H9 (cell line): ENCODE results near the gene CERS1. TPM values are rescaled to one million over a fixed set of nuclear protein-coding genes. Genes with fewer than 3 reads are reported as not detected.

ENCODE experiments used
- DNase-seq: peaks from one replicate; pipeline ENCODE4 v3.0.0-alpha.2; 2017
- H2AFZ ChIP-seq: one replicate; pipeline ENCODE4 v1.6.1; 2013; ENCODE audit warnings: mild to moderate bottlenecking, low read length, control low read depth, moderate library complexity
- H2AK5ac ChIP-seq: 2 replicates; pipeline ENCODE4 v1.6.1; 2013; ENCODE audit warnings: low read length, control low read depth, mixed read lengths; ENCODE audit not compliant: insufficient read length
- H2BK120ac ChIP-seq: one replicate; pipeline ENCODE4 v1.6.1; 2013; ENCODE audit warnings: low read depth, mild to moderate bottlenecking, low read length, control low read depth, inconsistent platforms; ENCODE audit not compliant: poor library complexity, severe bottlenecking
- H2BK12ac ChIP-seq: 2 replicates; pipeline ENCODE4 v1.6.1; 2013; ENCODE audit warnings: low read length, control low read depth, mixed read lengths, low read depth; ENCODE audit not compliant: insufficient read length
- H2BK15ac ChIP-seq: 2 replicates; pipeline ENCODE4 v1.6.1; 2013; ENCODE audit warnings: low read depth, low read length, control low read depth
- H2BK20ac ChIP-seq: one replicate; pipeline ENCODE4 v1.6.1; 2013; ENCODE audit warnings: low read depth, mild to moderate bottlenecking, low read length, control low read depth, inconsistent platforms; ENCODE audit not compliant: poor library complexity, severe bottlenecking
- H2BK5ac ChIP-seq: 2 replicates; pipeline ENCODE4 v1.6.1; 2013; ENCODE audit warnings: low read length, control low read depth, mixed read lengths; ENCODE audit not compliant: insufficient read length
- H3K14ac ChIP-seq: 2 replicates; pipeline ENCODE4 v1.6.1; 2013; ENCODE audit warnings: low read length, control low read depth; ENCODE audit not compliant: insufficient read depth
- H3K18ac ChIP-seq: 2 replicates; pipeline ENCODE4 v1.6.1; 2013; ENCODE audit warnings: low read depth, mild to moderate bottlenecking, mixed read lengths, low read length, control low read depth; ENCODE audit not compliant: insufficient read length
- H3K23ac ChIP-seq: 2 replicates; pipeline ENCODE4 v1.6.1; 2013; ENCODE audit warnings: low read length, control low read depth, mixed read lengths, low read depth; ENCODE audit not compliant: insufficient read length
- H3K23me2 ChIP-seq: 2 replicates; pipeline ENCODE4 v1.6.1; 2013; ENCODE audit warnings: low read depth, mild to moderate bottlenecking, mixed read lengths, low read length, control low read depth; ENCODE audit not compliant: insufficient read length, poor library complexity, severe bottlenecking
- H3K27ac ChIP-seq: 2 replicates; pipeline ENCODE4 v1.5.1; 2013; ENCODE audit warnings: low read length, control low read depth, mixed read lengths, low read depth; ENCODE audit not compliant: insufficient read length
- H3K27me3 ChIP-seq: 2 replicates; pipeline ENCODE4 v1.6.1; 2013; ENCODE audit warnings: low read length, control low read depth, inconsistent platforms; ENCODE audit not compliant: insufficient read depth
- H3K4ac ChIP-seq: 2 replicates; pipeline ENCODE4 v1.6.1; 2013; ENCODE audit warnings: low read depth, mild to moderate bottlenecking, control low read depth, inconsistent platforms, low read length, moderate library complexity
- H3K4me1 ChIP-seq: 2 replicates; pipeline ENCODE4 v1.6.1; 2013; ENCODE audit warnings: low read length, control low read depth, inconsistent platforms; ENCODE audit not compliant: insufficient read depth
- H3K4me2 ChIP-seq: 2 replicates; pipeline ENCODE4 v1.6.1; 2013; ENCODE audit warnings: low read length, control low read depth, mixed read lengths; ENCODE audit not compliant: insufficient read length, insufficient read depth
- H3K56ac ChIP-seq: 2 replicates; pipeline ENCODE4 v1.6.1; 2013; ENCODE audit warnings: low read depth, mild to moderate bottlenecking, mixed read lengths, low read length, control low read depth; ENCODE audit not compliant: insufficient read length
- H3K79me1 ChIP-seq: 2 replicates; pipeline ENCODE4 v1.6.1; 2013; ENCODE audit warnings: low read depth, mild to moderate bottlenecking, moderate library complexity, low read length, control low read depth, inconsistent platforms; ENCODE audit not compliant: insufficient read depth, poor library complexity, severe bottlenecking
- H3K79me2 ChIP-seq: 2 replicates; pipeline ENCODE4 v1.6.1; 2013; ENCODE audit warnings: low read length, control low read depth, inconsistent platforms; ENCODE audit not compliant: insufficient read depth
- H3K9ac ChIP-seq: 2 replicates; pipeline ENCODE4 v1.6.1; 2013; ENCODE audit warnings: low read length, control low read depth, mixed read lengths; ENCODE audit not compliant: insufficient read length; ENCODE audit errors: extremely low read depth
- H3K9me3 ChIP-seq: one replicate; pipeline ENCODE4 v1.6.1; 2013; ENCODE audit warnings: low read depth, low read length, inconsistent platforms; ENCODE audit not compliant: control insufficient read depth
- H3T11ph ChIP-seq: one replicate; pipeline ENCODE4 v1.6.1; 2013; ENCODE audit warnings: mild to moderate bottlenecking, low read length, control low read depth, inconsistent platforms
- H4K20me1 ChIP-seq: one replicate; pipeline ENCODE4 v1.6.1; 2013; ENCODE audit not compliant: control insufficient read depth, insufficient read length, insufficient read depth
- H4K5ac ChIP-seq: 2 replicates; pipeline ENCODE4 v1.6.1; 2013; ENCODE audit warnings: low read depth, mild to moderate bottlenecking, mixed read lengths, low read length, control low read depth; ENCODE audit not compliant: insufficient read length
- H4K8ac ChIP-seq: replicated peaks from 2 replicates; pipeline ENCODE4 v1.6.1; 2013; ENCODE audit warnings: low read length, control low read depth, mixed read lengths, low read depth; ENCODE audit not compliant: insufficient read length
- H4K91ac ChIP-seq: 2 replicates; pipeline ENCODE4 v1.6.1; 2013; ENCODE audit warnings: low read depth, mild to moderate bottlenecking, moderate library complexity, mixed read lengths, low read length, control low read depth; ENCODE audit not compliant: insufficient read length
- H3K27ac Mint-ChIP-seq, 3 experiments: 2 replicates in 2 of 3; 3 replicates in 1 of 3; pipeline ENCODE4 v1.8.0; 2020 to 2021; ENCODE audit warnings: mixed read lengths in 3 of 3, mild to moderate bottlenecking in 1 of 3, moderate library complexity in 1 of 3
- H3K27me3 Mint-ChIP-seq: 2 replicates; pipeline ENCODE4 v1.8.0; 2021; ENCODE audit warnings: low read depth, mild to moderate bottlenecking, moderate library complexity, mixed read lengths
- H3K36me3 Mint-ChIP-seq, 3 experiments: 2 replicates in 2 of 3; 3 replicates in 1 of 3; pipeline ENCODE4 v1.8.0; 2020 to 2021; ENCODE audit warnings: low read depth in 3 of 3, mixed read lengths in 3 of 3; ENCODE audit not compliant: insufficient read depth in 1 of 3
- H3K4me1 Mint-ChIP-seq, 2 experiments: 2 replicates each; pipeline ENCODE4 v1.8.0; 2020; ENCODE audit warnings: mixed read lengths in 2 of 2
- H3K4me3 Mint-ChIP-seq, 2 experiments: 2 replicates in 1 of 2; 3 replicates in 1 of 2; pipeline ENCODE4 v1.8.0; 2020 to 2021; ENCODE audit warnings: mild to moderate bottlenecking in 2 of 2, mixed read lengths in 2 of 2, moderate library complexity in 1 of 2
- H3K9me3 Mint-ChIP-seq, 2 experiments: 2 replicates in 1 of 2; 3 replicates in 1 of 2; pipeline ENCODE4 v1.8.0; 2020; ENCODE audit warnings: mild to moderate bottlenecking in 2 of 2, mixed read lengths in 2 of 2, moderate library complexity in 1 of 2
- CTCF ChIP-seq: fragments of 200-600 bp; sonication (generic); conservative IDR thresholded peaks from 3 replicates; pipeline ENCODE4 v1.8.0; 2021; ENCODE audit warnings: antibody characterized with exemption, mild to moderate bottlenecking
- WGBS: extraction: QIAGEN DNeasy Blood & Tissue Kit; methylation state at CpG from one replicate; pipeline ENCODE4 v1.1.7; 2013; ENCODE audit warnings: missing lambda C conversion rate, low lambda C conversion rate, mixed read lengths; ENCODE audit not compliant: insufficient read length; ENCODE audit errors: extremely low coverage; 5-methylcytosine and 5-hydroxymethylcytosine counted together
- total RNA-seq: library from RNA; stranded (reverse); gene quantifications from 2 replicates; pipeline ENCODE4 v1.2.1, GENCODE V29; 2021

Gene CERS1
- total RNA-seq, 1 experiment from 2014 or later: 19.3 TPM

- H2AFZ ChIP-seq: no peak overlapping the region
- H4K5ac ChIP-seq: no peak overlapping the region
- no peaks in the 10 kb centered on the region for H3K79me1 ChIP-seq
- no peak overlapping the region for H2AK5ac ChIP-seq
- no peak overlapping the region for H3K4ac ChIP-seq
- H3K23ac ChIP-seq: no peak overlapping the region
- Mint-ChIP-seq H3K27ac (peak overlapping the region in 2 of 3 experiments; percentile 20 to 44; a peak in 2 of 7 replicates), H3K27me3 (no peaks in the 10 kb centered on the region), H3K4me1 (peaks cover 38 to 45% of the 10 kb centered on the region in 2 experiments), H3K9me3 (no peaks in the 10 kb centered on the region), H3K36me3 (peaks cover 7 to 23% (median 9%) of the 10 kb centered on the region in 3 experiments), H3K4me3 (no peak overlapping the region; a peak in 1 of 5 replicates)
- no peak for DNase-seq
- H3K23me2 ChIP-seq: no peaks in the 10 kb centered on the region
- WGBS: no CpG with 5 or more reads among the region's 7 CpGs
- H2BK12ac ChIP-seq: no peak overlapping the region
- H3K18ac ChIP-seq: no peak overlapping the region
- H4K8ac ChIP-seq: no peak overlapping the region
- H3K27me3 ChIP-seq: no peaks in the 10 kb centered on the region
- no peak overlapping the region for H3T11ph ChIP-seq
- peaks cover 31% of the 10 kb centered on the region; the same call in 1 of the 2 replicates for H3K79me2 ChIP-seq
- no peak overlapping the region for H2BK20ac ChIP-seq
- H4K20me1 ChIP-seq: peaks cover 2% of the 10 kb centered on the region
- H3K27ac ChIP-seq: no peak overlapping the region
- TF ChIP-seq CTCF: no peak
- no peak overlapping the region for H2BK120ac ChIP-seq
- H3K4me1 ChIP-seq: no peaks in the 10 kb centered on the region; the same call in 1 of the 2 replicates
- H2BK5ac ChIP-seq: no peak overlapping the region
- no peak overlapping the region for H2BK15ac ChIP-seq
- H3K9ac ChIP-seq: no peak overlapping the region
- H3K14ac ChIP-seq: no peak overlapping the region
- no peak overlapping the region for H3K56ac ChIP-seq
- H3K4me2 ChIP-seq: no peak overlapping the region
- H3K9me3 ChIP-seq: no peaks in the 10 kb centered on the region
- no peak overlapping the region for H4K91ac ChIP-seq
These were observed 53.8 kb downstream of the CERS1 start for GRCh38 chr19:18842166-18842565.
